Body of pancreas (tissue), 4 donors: Measurements from ENCODE around the gene POLD1. TPM values are rescaled to one million over a fixed set of nuclear protein-coding genes. Genes with fewer than 3 reads are reported as not detected.

ENCODE experiments used
- ATAC-seq: fragments of 150-250 bp; one replicate; pipeline ENCODE4 v1.9.1; 2016
- DNase-seq, 4 donors: peaks; one replicate each; pipeline ENCODE4 v3.0.0-alpha.2; 2019
- H3K27ac ChIP-seq, 4 donors: fragments of 200-600 bp; sonication (generic); 1 replicate in 3 of 4; 2 replicates in 1 of 4; pipeline versions ENCODE4 v1.5.1 to v1.6.1; 2016 to 2019; ENCODE audit warnings: mild to moderate bottlenecking in 1 of 4, mixed read lengths in 1 of 4, moderate library complexity in 1 of 4
- H3K27me3 ChIP-seq, 2 donors: fragments of 200-600 bp; sonication (generic); one replicate each; pipeline ENCODE4 v1.6.0; 2016; ENCODE audit warnings: mild to moderate bottlenecking in 1 of 2
- H3K36me3 ChIP-seq, 2 donors: fragments of 200-600 bp; sonication (generic); replicated peaks in 1 of 2; 2 replicates each; pipeline ENCODE4 v1.5.1; 2016; ENCODE audit warnings: low read depth in 2 of 2; ENCODE audit not compliant: insufficient read depth in 1 of 2
- H3K4me1 ChIP-seq: fragments of 200-600 bp; sonication (generic); one replicate; pipeline ENCODE4 v1.6.0; 2016
- H3K4me3 ChIP-seq, 2 donors: fragments of 200-600 bp; sonication (generic); 1 replicate in 1 of 2; 2 replicates in 1 of 2; pipeline ENCODE4 v1.5.1; 2016 to 2019
- H3K9me3 ChIP-seq, 3 donors: fragments of 200-600 bp; sonication (generic); 1 replicate in 2 of 3; 2 replicates in 1 of 3; pipeline ENCODE4 v1.5.1; 2016
- POLR2A ChIP-seq, 3 donors: fragments of 450-650 bp; IDR thresholded peaks; one replicate each; pipeline ENCODE4 v1.6.1; 2016; ENCODE audit warnings: antibody characterized with exemption in 3 of 3, mild to moderate bottlenecking in 2 of 3
- WGBS, 2 donors: methylation state at CpG; one replicate each; pipeline ENCODE4 v1.1.5; 2017; 5-methylcytosine and 5-hydroxymethylcytosine counted together
- intact Hi-C: fragments of 100-400 bp; cut with DNase I; formaldehyde crosslinking; loops from one replicate; pipeline ENCODE4 v1.15.1; 2023
- total RNA-seq, 2 donors: library from RNA; depleted of rRNA; stranded (reverse); fragments of >200 nt; gene quantifications; one replicate each; pipeline ENCODE4 v1.1.0, GENCODE V29; 2016
- TF ChIP-seq, protein P1 (sequence below), 7 experiments: fragments of 450-650 bp in 4 of 7; fragments of 200-600 bp in 3 of 7; sonication (generic) in 3 of 7; IDR thresholded peaks; one replicate each; pipeline ENCODE4 v1.5.1; 2016 to 2019; ENCODE audit warnings: antibody characterized with exemption in 7 of 7

POLD1 gene
- total RNA-seq, 2 donors from 2014 or later, result 13.2 to 13.8 TPM

DNA sequence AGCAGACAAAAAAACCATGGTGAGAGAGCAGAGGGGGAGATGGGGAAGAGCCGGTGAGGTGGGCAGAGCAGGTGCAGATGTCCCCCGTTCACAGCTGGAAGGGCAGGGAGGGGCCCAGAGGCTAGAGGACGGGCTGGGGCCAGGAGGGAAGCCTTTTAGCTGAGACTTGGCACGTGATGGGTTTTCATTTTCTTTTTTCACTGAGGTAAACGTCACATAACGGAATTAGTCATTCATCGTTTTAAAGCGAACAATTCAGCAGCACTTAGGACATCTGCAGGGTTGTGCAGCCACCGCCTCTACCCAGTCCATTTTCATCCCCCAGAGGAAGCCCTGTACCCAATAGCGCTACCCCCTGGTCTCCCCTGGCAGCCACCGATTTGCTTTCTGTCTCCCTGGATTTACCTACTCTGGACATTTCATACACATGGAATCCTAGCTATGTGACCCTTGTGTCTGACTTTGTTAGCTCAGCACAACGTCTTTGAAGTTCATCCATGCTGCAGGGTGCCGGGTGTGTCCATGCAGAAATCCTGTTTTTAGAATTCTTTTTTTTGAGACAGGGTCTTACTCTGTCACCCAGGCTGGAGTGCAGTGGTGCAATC is 76.1 kb downstream of the POLD1 start:
- Histone ChIP-seq H3K27me3 (peaks cover 0 to 11% of the 10 kb centered on the region in 2 donors), H3K9me3 (no peaks in the 10 kb centered on the region), H3K27ac (no peak overlapping the region), H3K4me3 (no peak overlapping the region), H3K36me3 (no peaks in the 10 kb centered on the region), H3K4me1 (no peaks in the 10 kb centered on the region)
- intact Hi-C loops, result loop anchor here (5.0 kb wide), 1 partner anchor 88 kb away; no protein-coding TSS in a partner anchor
- ATAC-seq (no peak), DNase-seq (no peak)
- 24 to 33% methylated on average over 13 of the region's 13 CpGs for WGBS, 2 donors
- TF ChIP-seq POLR2A (IDR thresholded peaks at IDR 0.05), result no peak
- TF ChIP-seq, protein P1, sequence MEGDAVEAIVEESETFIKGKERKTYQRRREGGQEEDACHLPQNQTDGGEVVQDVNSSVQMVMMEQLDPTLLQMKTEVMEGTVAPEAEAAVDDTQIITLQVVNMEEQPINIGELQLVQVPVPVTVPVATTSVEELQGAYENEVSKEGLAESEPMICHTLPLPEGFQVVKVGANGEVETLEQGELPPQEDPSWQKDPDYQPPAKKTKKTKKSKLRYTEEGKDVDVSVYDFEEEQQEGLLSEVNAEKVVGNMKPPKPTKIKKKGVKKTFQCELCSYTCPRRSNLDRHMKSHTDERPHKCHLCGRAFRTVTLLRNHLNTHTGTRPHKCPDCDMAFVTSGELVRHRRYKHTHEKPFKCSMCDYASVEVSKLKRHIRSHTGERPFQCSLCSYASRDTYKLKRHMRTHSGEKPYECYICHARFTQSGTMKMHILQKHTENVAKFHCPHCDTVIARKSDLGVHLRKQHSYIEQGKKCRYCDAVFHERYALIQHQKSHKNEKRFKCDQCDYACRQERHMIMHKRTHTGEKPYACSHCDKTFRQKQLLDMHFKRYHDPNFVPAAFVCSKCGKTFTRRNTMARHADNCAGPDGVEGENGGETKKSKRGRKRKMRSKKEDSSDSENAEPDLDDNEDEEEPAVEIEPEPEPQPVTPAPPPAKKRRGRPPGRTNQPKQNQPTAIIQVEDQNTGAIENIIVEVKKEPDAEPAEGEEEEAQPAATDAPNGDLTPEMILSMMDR (IDR thresholded peaks at IDR 0.05), result no peak

DNA sequence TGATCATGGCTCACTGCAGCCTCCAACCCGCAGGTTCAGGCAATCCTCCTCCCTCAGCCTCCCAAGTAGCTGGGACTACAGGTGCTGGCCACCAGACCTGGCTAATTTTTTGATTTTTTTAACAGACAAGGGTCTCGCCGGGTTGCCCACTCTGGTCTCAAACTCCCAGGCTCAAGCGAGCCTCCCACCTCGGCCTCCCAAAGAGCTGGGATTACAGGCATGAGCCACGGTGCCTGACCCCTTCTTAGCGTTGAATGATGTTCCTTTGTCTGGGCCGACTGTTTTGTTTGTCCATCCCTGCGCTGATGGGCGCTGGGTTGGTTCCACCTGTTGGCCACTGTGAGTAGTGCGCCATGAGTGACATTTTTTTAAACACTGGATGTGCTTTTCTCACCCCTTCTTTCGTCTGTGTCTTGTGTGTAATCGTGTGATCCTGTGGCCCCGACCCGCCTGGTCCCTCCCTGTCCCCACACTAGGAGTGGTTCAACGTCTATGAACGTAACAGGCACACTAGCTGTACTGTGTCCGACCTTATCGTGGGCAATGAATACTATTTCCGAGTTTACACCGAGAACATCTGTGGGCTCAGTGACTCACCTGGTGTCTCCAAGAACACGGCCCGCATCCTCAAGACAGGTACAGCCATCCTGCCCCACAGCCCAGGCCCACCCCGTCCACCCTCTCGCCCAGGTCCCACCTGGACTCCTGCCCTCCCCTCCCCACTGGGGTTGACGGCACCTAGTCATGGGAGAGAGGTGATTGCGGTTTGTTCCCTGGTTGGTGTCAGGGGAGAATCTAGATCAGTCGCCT is 77.1 kb downstream of the POLD1 start:
- Histone ChIP-seq H3K27me3 (peaks cover 0 to 11% of the 10 kb centered on the region in 2 donors), H3K9me3 (no peaks in the 10 kb centered on the region), H3K27ac (no peak overlapping the region), H3K36me3 (no peaks in the 10 kb centered on the region), H3K4me1 (no peaks in the 10 kb centered on the region), H3K4me3 (no peak overlapping the region)
- 16 to 20% methylated on average over 19 to 28 of the region's 28 CpGs for WGBS, 2 donors
- DNase-seq, result peak; percentile 58 to 67 (median 64)
- ATAC-seq, result peak; percentile 82
- TF ChIP-seq, protein P1 (IDR thresholded peaks at IDR 0.05), result peak; percentile 72 to 92 (median 84)
- no peak for TF ChIP-seq POLR2A (IDR thresholded peaks at IDR 0.05)
- intact Hi-C loops, result loop anchor here (5.0 kb wide), 1 partner anchor 89 kb away; no protein-coding TSS in a partner anchor

DNA sequence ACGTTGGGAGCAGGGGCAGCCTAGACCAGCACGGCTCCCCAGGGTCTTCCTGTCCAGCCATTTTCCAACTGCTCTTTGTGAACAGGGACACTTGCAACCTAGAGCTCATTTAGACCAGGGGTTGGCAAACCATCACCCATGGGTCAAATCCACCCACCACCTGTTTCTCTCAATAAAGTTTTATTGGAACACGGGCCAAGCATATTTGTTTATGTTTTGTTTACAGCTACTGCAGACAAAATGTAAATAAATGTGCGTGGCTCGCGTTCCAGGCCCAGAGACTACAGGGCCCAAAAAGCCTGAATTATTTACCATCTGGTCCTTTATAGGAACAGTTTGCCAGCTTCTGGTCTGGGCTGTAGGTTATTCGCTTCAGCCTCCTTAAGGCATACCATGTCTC is 78.8 kb downstream of the POLD1 start:
- intact Hi-C loops, result loop anchor here (5.0 kb wide), 1 partner anchor 91 kb away; no protein-coding TSS in a partner anchor
- no peaks in the 10 kb centered on the region for H3K9me3 ChIP-seq
- H3K4me3 ChIP-seq, result no peak overlapping the region
- no peak overlapping the region for H3K27ac ChIP-seq
- H3K27me3 ChIP-seq, result peaks cover 0 to 8% of the 10 kb centered on the region in 2 donors
- TF ChIP-seq, protein P1 (IDR thresholded peaks at IDR 0.05), result no peak
- no peak for TF ChIP-seq POLR2A (IDR thresholded peaks at IDR 0.05)
- no peak for ATAC-seq
- no peaks in the 10 kb centered on the region for H3K36me3 ChIP-seq
- no peaks in the 10 kb centered on the region for H3K4me1 ChIP-seq
- no peak for DNase-seq
- 69 to 70% methylated on average over 7 of the region's 7 CpGs for WGBS, 2 donors

DNA sequence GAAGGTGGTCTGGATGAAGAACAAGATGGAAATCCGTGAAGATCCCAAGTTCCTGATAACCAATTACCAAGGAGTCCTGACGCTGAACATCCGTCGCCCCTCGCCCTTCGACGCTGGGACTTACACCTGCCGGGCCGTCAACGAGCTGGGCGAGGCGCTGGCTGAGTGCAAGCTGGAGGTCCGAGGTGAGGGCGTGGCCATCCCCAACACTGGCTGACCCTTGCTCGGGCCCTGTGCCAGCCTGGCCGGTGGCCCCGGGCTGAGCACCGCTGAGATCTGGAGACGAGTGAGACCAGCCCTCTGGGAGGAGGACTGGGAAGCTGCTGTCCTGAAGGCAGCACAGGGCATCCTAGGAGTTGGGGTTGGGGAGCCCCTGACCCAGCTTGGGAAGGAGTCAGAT is 80.2 kb downstream of the POLD1 start:
- ATAC-seq, result no peak
- Histone ChIP-seq H3K36me3 (no peaks in the 10 kb centered on the region), H3K27ac (no peak overlapping the region), H3K4me1 (no peaks in the 10 kb centered on the region), H3K4me3 (no peak overlapping the region), H3K9me3 (no peaks in the 10 kb centered on the region), H3K27me3 (peaks cover 0 to 4% of the 10 kb centered on the region in 2 donors)
- intact Hi-C loops, result loop anchor here (5.0 kb wide), 1 partner anchor 92 kb away; no protein-coding TSS in a partner anchor
- WGBS, 2 donors, result 40 to 56% methylated on average over 1 to 19 of the region's 19 CpGs
- DNase-seq, result no peak
- TF ChIP-seq POLR2A (IDR thresholded peaks at IDR 0.05), result no peak
- TF ChIP-seq, protein P1 (IDR thresholded peaks at IDR 0.05), result no peak
